Kidney (tissue), 14 donors: ENCODE data around the gene FLOT2. TPM values are rescaled to one million over a fixed set of nuclear protein-coding genes. Genes with fewer than 3 reads are reported as not detected.
"Not testable (repeated sequence)": the region's sequence is repeated elsewhere in the genome, so short reads cannot be mapped to it uniquely, and the experiment has no call there.

Experiments
- DNase-seq, 5 donors: peaks; one replicate each; pipeline ENCODE4 v3.0.0-alpha.2; 2013 to 2020
- FAIRE-seq: peaks from 2 replicates; lab custom pipeline; 2012; peaks lifted over from hg19 to GRCh38; lab: Jason Lieb, UNC
- H3K27ac ChIP-seq, 2 donors: one replicate each; pipeline ENCODE4 v1.7.0; 2013; ENCODE audit warnings: low read depth in 2 of 2, low read length in 2 of 2, inconsistent platforms in 1 of 2
- H3K27me3 ChIP-seq: one replicate; pipeline ENCODE4 v1.7.1; 2013; ENCODE audit warnings: low read length, inconsistent platforms; ENCODE audit not compliant: control insufficient read depth, insufficient read depth
- H3K36me3 ChIP-seq, 3 donors: one replicate each; pipeline versions ENCODE4 v1.7.0 to v1.7.1; 2013; ENCODE audit warnings: low read length in 3 of 3, control low read depth in 1 of 3, inconsistent platforms in 1 of 3; ENCODE audit not compliant: insufficient read depth in 3 of 3, control insufficient read depth in 2 of 3
- H3K4me1 ChIP-seq, 3 donors: one replicate each; pipeline versions ENCODE4 v1.7.0 to v1.7.1; 2013; ENCODE audit warnings: low read length in 3 of 3, inconsistent platforms in 1 of 3, low read depth in 1 of 3; ENCODE audit not compliant: control insufficient read depth in 2 of 3, insufficient read depth in 2 of 3
- H3K4me3 ChIP-seq, 3 donors: one replicate each; pipeline versions ENCODE4 v1.7.0 to v1.8.1; 2013; ENCODE audit warnings: low read length in 3 of 3, control low read depth in 1 of 3, inconsistent platforms in 1 of 3
- H3K9ac ChIP-seq, 3 donors: one replicate each; pipeline versions ENCODE4 v1.7.0 to v1.7.1; 2013; ENCODE audit warnings: low read length in 3 of 3, control low read depth in 1 of 3, inconsistent platforms in 1 of 3
- H3K9me3 ChIP-seq, 3 donors: one replicate each; pipeline versions ENCODE4 v1.7.0 to v1.7.1; 2013; ENCODE audit warnings: low read length in 3 of 3, control low read depth in 1 of 3, inconsistent platforms in 1 of 3; ENCODE audit not compliant: control insufficient read depth in 2 of 3, insufficient read depth in 1 of 3
- intact Hi-C: fragments of 100-400 bp; cut with DNase I; formaldehyde crosslinking; loops from one replicate; pipeline ENCODE4 v1.11.1; 2022
- polyA plus RNA-seq: library from polyadenylated mRNA; stranded (reverse); fragments of 350-450 nt; fragmentation: Illumina TruSeq; extraction: RNeasy Lipid Tissue Mini Kit (QIAGEN cat#74804); gene quantifications from one replicate; pipeline ENCODE4 v1.2.3, GENCODE V29; 2014; ENCODE audit warnings: low read depth, low replicate concordance; ENCODE audit not compliant: insufficient read depth
- total RNA-seq: library from RNA; stranded (reverse); fragmentation: NEBNext Ultra II Directional; extraction: Animal tissue kit (Norgen Biotek cat#: 25700); gene quantifications from one replicate; pipeline ENCODE4 v1.2.1, GENCODE V29; 2021
- TF ChIP-seq, protein P1 (sequence below): IDR thresholded peaks from 3 replicates; pipeline ENCODE4 v1.5.1; 2012; ENCODE audit warnings: mild to moderate bottlenecking, moderate library complexity, borderline replicate concordance; ENCODE audit not compliant: insufficient read depth; ENCODE audit errors: extremely low read depth
- donor health status: control.
- donor health status: control.
- donor health status: control.
- donor health status: control.
- donor health status: control.
- donor health status: DM: yes; HTN: yes; CAD: no.
- donor health status: Normal renal cell carcinoma (clear cell type).

The FLOT2 gene
- total and polyA plus RNA-seq, 2 donors from 2014 or later: 200 to 260 TPM

DNA sequence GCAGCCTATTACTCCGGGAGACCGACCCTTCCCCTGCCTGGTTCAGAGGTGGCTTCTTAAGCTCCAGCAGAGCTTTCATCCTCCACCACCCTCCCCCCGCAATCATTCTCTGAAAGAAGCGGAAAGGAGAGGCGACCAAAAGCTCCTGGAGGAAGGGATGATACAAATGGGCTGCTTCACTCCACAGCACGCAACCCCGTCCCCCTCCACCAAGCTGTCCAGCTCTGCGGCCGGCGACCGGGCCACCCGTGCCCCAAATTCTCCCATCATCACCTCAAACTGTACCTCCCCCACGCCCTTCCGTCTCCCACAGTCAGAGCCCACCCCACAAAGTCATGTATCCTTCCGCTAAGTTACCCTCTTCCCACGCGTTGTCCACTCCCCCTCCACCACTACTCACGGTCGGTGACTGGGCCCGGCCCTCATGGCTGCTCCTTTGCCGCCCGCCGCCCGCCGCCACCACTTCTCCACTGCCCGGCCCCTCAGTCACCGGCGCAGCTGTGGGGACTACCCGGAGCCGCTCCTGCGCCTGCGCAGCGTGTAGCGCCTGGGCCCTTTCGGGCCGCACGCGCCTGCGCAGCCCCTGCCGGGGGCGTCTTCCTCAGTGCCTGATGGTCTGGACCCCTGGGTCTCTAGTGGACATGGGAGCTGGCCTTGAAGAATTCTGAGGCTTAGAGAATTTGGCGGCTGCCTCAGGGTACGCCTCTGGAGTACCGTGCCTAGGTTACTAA is 55.1 kb downstream of the FLOT2 start, which contains the start of gene FAM222B:
Gene FAM222B (minus strand): TSS at position 509 of the 731 bp plus-strand sequence. CDS start 76,123 bp downstream, outside the sequence.
- intact Hi-C loops: no loop called here
- FAIRE-seq: no peak
- peak within 1 kb of the TSS; percentile 76 to 82 for H3K27ac ChIP-seq

GRCh38 chr17:28841901-28842281 is 55.6 kb downstream of the FLOT2 start:
- TF ChIP-seq, protein P1, sequence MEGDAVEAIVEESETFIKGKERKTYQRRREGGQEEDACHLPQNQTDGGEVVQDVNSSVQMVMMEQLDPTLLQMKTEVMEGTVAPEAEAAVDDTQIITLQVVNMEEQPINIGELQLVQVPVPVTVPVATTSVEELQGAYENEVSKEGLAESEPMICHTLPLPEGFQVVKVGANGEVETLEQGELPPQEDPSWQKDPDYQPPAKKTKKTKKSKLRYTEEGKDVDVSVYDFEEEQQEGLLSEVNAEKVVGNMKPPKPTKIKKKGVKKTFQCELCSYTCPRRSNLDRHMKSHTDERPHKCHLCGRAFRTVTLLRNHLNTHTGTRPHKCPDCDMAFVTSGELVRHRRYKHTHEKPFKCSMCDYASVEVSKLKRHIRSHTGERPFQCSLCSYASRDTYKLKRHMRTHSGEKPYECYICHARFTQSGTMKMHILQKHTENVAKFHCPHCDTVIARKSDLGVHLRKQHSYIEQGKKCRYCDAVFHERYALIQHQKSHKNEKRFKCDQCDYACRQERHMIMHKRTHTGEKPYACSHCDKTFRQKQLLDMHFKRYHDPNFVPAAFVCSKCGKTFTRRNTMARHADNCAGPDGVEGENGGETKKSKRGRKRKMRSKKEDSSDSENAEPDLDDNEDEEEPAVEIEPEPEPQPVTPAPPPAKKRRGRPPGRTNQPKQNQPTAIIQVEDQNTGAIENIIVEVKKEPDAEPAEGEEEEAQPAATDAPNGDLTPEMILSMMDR: no peak
- peak overlapping the region; percentile 88 to 97 (median 92) for H3K4me3 ChIP-seq
- no peaks in the 10 kb centered on the region for H3K27me3 ChIP-seq
- H3K9ac ChIP-seq: peak overlapping the region; percentile 83 to 94 (median 88)
- FAIRE-seq: no peak
- intact Hi-C loops: no loop called here
- H3K36me3 ChIP-seq: no peaks in the 10 kb centered on the region
- no peaks in the 10 kb centered on the region for H3K4me1 ChIP-seq
- no peak for DNase-seq
- H3K27ac ChIP-seq: peak overlapping the region; percentile 76 to 82
- H3K9me3 ChIP-seq: no peaks in the 10 kb centered on the region

More for the DNA sequence above, 55.1 kb downstream of the FLOT2 start, which contains the start of gene FAM222B:
- H3K9ac ChIP-seq: peak within 1 kb of the TSS; percentile 83 to 94 (median 88)
- no peaks in the 10 kb centered on the region for H3K36me3 ChIP-seq
- peak within 1 kb of the TSS; percentile 88 to 97 (median 92) for H3K4me3 ChIP-seq
- no peaks in the 10 kb centered on the region for H3K9me3 ChIP-seq
- no peaks in the 10 kb centered on the region for H3K27me3 ChIP-seq
- no peaks in the 10 kb centered on the region for H3K4me1 ChIP-seq
- peak; percentile 92 to 97 (median 94) for DNase-seq
- TF ChIP-seq, protein P1: no peak

GRCh38 chr17:28839221-28839620 is 58.3 kb downstream of the FLOT2 start:
- Histone ChIP-seq H3K9me3 (no peaks in the 10 kb centered on the region), H3K4me3 (no peak overlapping the region), H3K27me3 (no peaks in the 10 kb centered on the region), H3K4me1 (no peaks in the 10 kb centered on the region), H3K9ac (no peak overlapping the region), H3K36me3 (no peaks in the 10 kb centered on the region), H3K27ac (no peak overlapping the region)
- TF ChIP-seq, protein P1: no peak
- FAIRE-seq (no peak), DNase-seq (no peak)
- intact Hi-C loops: no loop called here

DNA sequence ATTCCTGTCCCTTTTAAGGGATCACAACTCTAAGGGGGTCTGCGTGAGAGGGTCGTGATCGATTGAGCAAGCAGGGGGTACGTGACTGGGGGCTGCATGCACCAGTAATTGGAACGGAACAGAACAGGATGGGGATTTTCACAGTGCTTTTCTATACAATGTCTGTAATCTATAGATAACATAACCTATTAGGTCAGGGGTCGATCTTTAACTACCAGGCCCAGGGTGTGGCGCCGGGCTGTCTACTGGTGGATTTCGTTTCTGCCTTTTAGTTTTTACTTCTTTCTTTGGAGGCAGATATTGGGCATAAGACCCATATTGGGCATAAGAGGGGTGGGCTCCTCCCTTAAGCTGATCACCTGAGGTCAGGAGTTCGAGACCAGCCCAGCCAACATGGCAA is 61.0 kb downstream of the FLOT2 start:
- FAIRE-seq, H3K4me1 ChIP-seq, H3K27ac ChIP-seq, H3K4me3 ChIP-seq, DNase-seq, intact Hi-C loops, H3K9me3 ChIP-seq, H3K9ac ChIP-seq, H3K36me3 ChIP-seq, H3K27me3 ChIP-seq: not testable (repeated sequence)
